ENCODE results near the gene TCERG1L. TPM values are rescaled to one million over a fixed set of nuclear protein-coding genes. Genes with fewer than 3 reads are reported as not detected.

Gene TCERG1L
- total RNA-seq, 1 donor from 2014 or later, result 0.07 TPM

GRCh38 chr10:131274133-131274880 lies 37.2 kb downstream of the TCERG1L start:
- H3K36me3 Mint-ChIP-seq (ENCODE audit: low read depth), result no peaks in the 10 kb centered on the region
- no peaks in the 10 kb centered on the region for H3K9me3 Mint-ChIP-seq
- no peak overlapping the region for H3K27ac Mint-ChIP-seq
- intact Hi-C loops (cut with micrococcal nuclease), result no loop called here
- no peaks in the 10 kb centered on the region for H3K27me3 Mint-ChIP-seq (ENCODE audit: low read depth)
- DNase-seq (ENCODE audit: low spot score), result no peak
- no peaks in the 10 kb centered on the region for H3K4me1 Mint-ChIP-seq (ENCODE audit: low read depth)
- H3K4me3 Mint-ChIP-seq (ENCODE audit: low read depth), result no peak overlapping the region

- intact Hi-C loops (cut with micrococcal nuclease), result no loop called here
- Mint-ChIP-seq H3K9me3 (no peaks in the 10 kb centered on the region), H3K27ac (no peak overlapping the region), H3K4me1 (ENCODE audit: low read depth) (no peaks in the 10 kb centered on the region), H3K27me3 (ENCODE audit: low read depth) (no peaks in the 10 kb centered on the region), H3K36me3 (ENCODE audit: low read depth) (no peaks in the 10 kb centered on the region), H3K4me3 (ENCODE audit: low read depth) (no peak overlapping the region)
- no peak for DNase-seq (ENCODE audit: low spot score)
These were observed 38.0 kb downstream of the TCERG1L start for GRCh38 chr10:131273476-131273875.

GRCh38 chr10:131272897-131273451 lies 38.5 kb downstream of the TCERG1L start:
- no peak overlapping the region for H3K4me3 Mint-ChIP-seq (ENCODE audit: low read depth)

GRCh38 chr10:131271966-131272365 lies 39.6 kb downstream of the TCERG1L start:
- H3K4me3 Mint-ChIP-seq (ENCODE audit: low read depth), result no peak overlapping the region
- no peaks in the 10 kb centered on the region for H3K36me3 Mint-ChIP-seq (ENCODE audit: low read depth)
- no peaks in the 10 kb centered on the region for H3K4me1 Mint-ChIP-seq (ENCODE audit: low read depth)
- H3K9me3 Mint-ChIP-seq, result no peaks in the 10 kb centered on the region
- H3K27me3 Mint-ChIP-seq (ENCODE audit: low read depth), result no peaks in the 10 kb centered on the region
- H3K27ac Mint-ChIP-seq, result no peak overlapping the region
- intact Hi-C loops (cut with micrococcal nuclease), result no loop called here
- DNase-seq (ENCODE audit: low spot score), result no peak

More at GRCh38 chr10:131272897-131273451, 38.5 kb downstream of the TCERG1L start:
- H3K27me3 Mint-ChIP-seq (ENCODE audit: low read depth), result no peaks in the 10 kb centered on the region
- no peak overlapping the region for H3K27ac Mint-ChIP-seq
- intact Hi-C loops (cut with micrococcal nuclease), result no loop called here
- no peak for DNase-seq (ENCODE audit: low spot score)
- no peaks in the 10 kb centered on the region for H3K4me1 Mint-ChIP-seq (ENCODE audit: low read depth)
- no peaks in the 10 kb centered on the region for H3K9me3 Mint-ChIP-seq
- H3K36me3 Mint-ChIP-seq (ENCODE audit: low read depth), result no peaks in the 10 kb centered on the region

- Mint-ChIP-seq H3K27me3 (ENCODE audit: low read depth) (no peaks in the 10 kb centered on the region), H3K27ac (no peak overlapping the region), H3K4me3 (ENCODE audit: low read depth) (no peak overlapping the region), H3K4me1 (ENCODE audit: low read depth) (no peaks in the 10 kb centered on the region), H3K9me3 (no peaks in the 10 kb centered on the region), H3K36me3 (ENCODE audit: low read depth) (no peaks in the 10 kb centered on the region)
- no peak for DNase-seq (ENCODE audit: low spot score)
- intact Hi-C loops (cut with micrococcal nuclease), result no loop called here
These were observed 40.2 kb downstream of the TCERG1L start for GRCh38 chr10:131271195-131271880.

- Mint-ChIP-seq H3K36me3 (ENCODE audit: low read depth) (no peaks in the 10 kb centered on the region), H3K4me1 (ENCODE audit: low read depth) (no peaks in the 10 kb centered on the region), H3K9me3 (no peaks in the 10 kb centered on the region), H3K27me3 (ENCODE audit: low read depth) (no peaks in the 10 kb centered on the region), H3K27ac (no peak overlapping the region), H3K4me3 (ENCODE audit: low read depth) (no peak overlapping the region)
- no peak for DNase-seq (ENCODE audit: low spot score)
- intact Hi-C loops (cut with micrococcal nuclease), result no loop called here
These were observed 40.9 kb downstream of the TCERG1L start for GRCh38 chr10:131270461-131271190.

- intact Hi-C loops (cut with micrococcal nuclease), result no loop called here
- no peaks in the 10 kb centered on the region for H3K27me3 Mint-ChIP-seq (ENCODE audit: low read depth)
- H3K27ac Mint-ChIP-seq, result no peak overlapping the region
- no peaks in the 10 kb centered on the region for H3K9me3 Mint-ChIP-seq
- no peaks in the 10 kb centered on the region for H3K4me1 Mint-ChIP-seq (ENCODE audit: low read depth)
- H3K36me3 Mint-ChIP-seq (ENCODE audit: low read depth), result no peaks in the 10 kb centered on the region
- no peak for DNase-seq (ENCODE audit: low spot score)
- no peak overlapping the region for H3K4me3 Mint-ChIP-seq (ENCODE audit: low read depth)
These were observed 41.6 kb downstream of the TCERG1L start for GRCh38 chr10:131269776-131270460.

- Mint-ChIP-seq H3K27ac (no peak overlapping the region), H3K9me3 (no peaks in the 10 kb centered on the region), H3K4me3 (ENCODE audit: low read depth) (no peak overlapping the region), H3K27me3 (ENCODE audit: low read depth) (no peaks in the 10 kb centered on the region), H3K36me3 (ENCODE audit: low read depth) (no peaks in the 10 kb centered on the region), H3K4me1 (ENCODE audit: low read depth) (no peaks in the 10 kb centered on the region)
- no peak for DNase-seq (ENCODE audit: low spot score)
- intact Hi-C loops (cut with micrococcal nuclease), result no loop called here
These were observed 43.8 kb downstream of the TCERG1L start for GRCh38 chr10:131267814-131268095.

GRCh38 chr10:131266936-131267813 lies 44.3 kb downstream of the TCERG1L start:
- Mint-ChIP-seq H3K4me3 (ENCODE audit: low read depth) (no peak overlapping the region), H3K4me1 (ENCODE audit: low read depth) (no peaks in the 10 kb centered on the region), H3K27ac (no peak overlapping the region), H3K9me3 (no peaks in the 10 kb centered on the region), H3K36me3 (ENCODE audit: low read depth) (no peaks in the 10 kb centered on the region), H3K27me3 (ENCODE audit: low read depth) (no peaks in the 10 kb centered on the region)
- no peak for DNase-seq (ENCODE audit: low spot score)
- intact Hi-C loops (cut with micrococcal nuclease), result no loop called here

- intact Hi-C loops (cut with micrococcal nuclease), result no loop called here
These were observed 47.3 kb downstream of the TCERG1L start for GRCh38 chr10:131264110-131264788.

GRCh38 chr10:131261890-131262475 lies 49.5 kb downstream of the TCERG1L start:
- H3K27me3 Mint-ChIP-seq (ENCODE audit: low read depth), result no peaks in the 10 kb centered on the region
- intact Hi-C loops (cut with micrococcal nuclease), result no loop called here

More at GRCh38 chr10:131264110-131264788, 47.3 kb downstream of the TCERG1L start:
- Mint-ChIP-seq H3K4me1 (ENCODE audit: low read depth) (no peaks in the 10 kb centered on the region), H3K27ac (no peak overlapping the region), H3K4me3 (ENCODE audit: low read depth) (no peak overlapping the region), H3K36me3 (ENCODE audit: low read depth) (no peaks in the 10 kb centered on the region), H3K9me3 (no peaks in the 10 kb centered on the region), H3K27me3 (ENCODE audit: low read depth) (no peaks in the 10 kb centered on the region)
- no peak for DNase-seq (ENCODE audit: low spot score)

More at GRCh38 chr10:131261890-131262475, 49.5 kb downstream of the TCERG1L start:
- Mint-ChIP-seq H3K9me3 (no peaks in the 10 kb centered on the region), H3K36me3 (ENCODE audit: low read depth) (no peaks in the 10 kb centered on the region), H3K4me3 (ENCODE audit: low read depth) (no peak overlapping the region), H3K27ac (no peak overlapping the region), H3K4me1 (ENCODE audit: low read depth) (no peaks in the 10 kb centered on the region)
- no peak for DNase-seq (ENCODE audit: low spot score)

All from activated T-helper 2 cell treated with anti-CD3 and anti-CD28 coated beads, Interferon-gamma antibody, Interleukin-2, Interleukin-4, amounts not matched to agents 10 μg/mL and 5 μg/mL and 100 μg/mL, durations not matched to agents 14 hours and 24 hours and 36 hours (primary cell).